ENCODE measurements around the gene VPS26B.
"Not testable (repeated sequence)": the region's sequence is repeated elsewhere in the genome, so short reads cannot be mapped to it uniquely, and the experiment has no call there.

The VPS26B gene

GRCh38 chr11:134260983-134261382 lies 36.5 kb downstream of the VPS26B start:
- DNase-seq, result no peak

- peak; percentile 31 for DNase-seq
These were observed 37.4 kb downstream of the VPS26B start for GRCh38 chr11:134261626-134262488.

- DNase-seq, result no peak
These were observed 40.7 kb downstream of the VPS26B start for GRCh38 chr11:134264966-134265764.

- DNase-seq, result no peak
These were observed 42.0 kb downstream of the VPS26B start for GRCh38 chr11:134266440-134266839.

GRCh38 chr11:134266841-134267251 lies 42.4 kb downstream of the VPS26B start:
- peak; percentile 81 for DNase-seq

- DNase-seq, result no peak
These were observed 43.0 kb downstream of the VPS26B start for GRCh38 chr11:134267461-134267860.

- no peak for DNase-seq
These were observed 43.5 kb downstream of the VPS26B start for GRCh38 chr11:134267966-134268365.

GRCh38 chr11:134270250-134270714 lies 45.8 kb downstream of the VPS26B start:
- no peak for DNase-seq

- DNase-seq, result no peak
These were observed 47.5 kb downstream of the VPS26B start for GRCh38 chr11:134271978-134272377.

GRCh38 chr11:134272381-134273316 lies 48.2 kb downstream of the VPS26B start:
- no peak for DNase-seq

- no peak for DNase-seq
These were observed 48.8 kb downstream of the VPS26B start for GRCh38 chr11:134273317-134273712.

GRCh38 chr11:134275188-134275533 lies 50.7 kb downstream of the VPS26B start:
- DNase-seq, result no peak

GRCh38 chr11:134275534-134276395 lies 51.3 kb downstream of the VPS26B start, which contains the start of gene GLB1L3:
Gene GLB1L3 (plus strand): TSS chr11:134276379. CDS start chr11:134276741, 362 bp downstream.
- DNase-seq, result peak; percentile 4

- no peak for DNase-seq
These were observed 52.1 kb downstream of the VPS26B start for GRCh38 chr11:134276396-134277182.

GRCh38 chr11:134277183-134278001 lies 52.9 kb downstream of the VPS26B start:
- DNase-seq, result no peak

GRCh38 chr11:134278356-134278755 lies 53.9 kb downstream of the VPS26B start:
- no peak for DNase-seq

- not testable (repeated sequence) for DNase-seq
These were observed 57.2 kb downstream of the VPS26B start for GRCh38 chr11:134281635-134282034.

GRCh38 chr11:134282121-134283045 lies 57.9 kb downstream of the VPS26B start:
- DNase-seq, result no peak
